Lower leg skin (tissue), 4 donors: Measurements from ENCODE around the gene PDLIM1. TPM values are rescaled to one million over a fixed set of nuclear protein-coding genes. Genes with fewer than 3 reads are reported as not detected.

Source experiments
- DNase-seq, 2 donors: peaks; one replicate each; pipeline ENCODE4 v3.0.0-alpha.2; 2019; ENCODE audit warnings: low spot score in 2 of 2
- H3K4me3 ChIP-seq: fragments of 200-600 bp; sonication (generic); 2 replicates; pipeline ENCODE4 v1.5.1; 2017; ENCODE audit warnings: mild to moderate bottlenecking, low read depth; ENCODE audit not compliant: poor library complexity, severe bottlenecking
- CTCF ChIP-seq, 3 donors: fragments of 450-650 bp; IDR thresholded peaks; one replicate each; pipeline ENCODE4 v1.5.1; 2016; ENCODE audit warnings: antibody characterized with exemption in 3 of 3, mild to moderate bottlenecking in 3 of 3, moderate library complexity in 2 of 3
- POLR2A ChIP-seq, 2 donors: fragments of 450-650 bp; IDR thresholded peaks; one replicate each; pipeline ENCODE4 v1.6.1; 2016 to 2017; ENCODE audit warnings: antibody characterized with exemption in 2 of 2, mild to moderate bottlenecking in 1 of 2, moderate library complexity in 1 of 2
- WGBS, 2 donors: methylation state at CpG; one replicate each; pipeline ENCODE4 v1.1.5; 2018; 5-methylcytosine and 5-hydroxymethylcytosine counted together
- intact Hi-C: fragments of 100-400 bp; cut with DNase I; formaldehyde crosslinking; loops from one replicate; pipeline ENCODE4 v1.15.0; 2023; ENCODE audit warnings: low total_unique reads
- total RNA-seq, 4 donors: library from RNA; depleted of rRNA; stranded (reverse); fragments of >200 nt; gene quantifications; one replicate each; pipeline ENCODE4 v1.1.0, GENCODE V29; 2016

PDLIM1 gene
- total RNA-seq, 4 donors from 2014 or later: 46.3 to 85.0 (median 61.4) TPM

- H3K4me3 ChIP-seq: no peak overlapping the region
- intact Hi-C loops: no loop called here
- no peak for DNase-seq
- TF ChIP-seq CTCF (IDR thresholded peaks at IDR 0.05) (no peak), POLR2A (IDR thresholded peaks at IDR 0.05) (no peak)
- WGBS, 2 donors: 77 to 81% methylated on average over 2 of the region's 2 CpGs
Measured at GRCh38 chr10:95253007-95253406, 37.8 kb downstream of the PDLIM1 start.

GRCh38 chr10:95250856-95251255 lies 39.9 kb downstream of the PDLIM1 start:
- intact Hi-C loops: no loop called here
- DNase-seq: no peak
- WGBS, 2 donors: 82 to 85% methylated on average over 4 of the region's 4 CpGs
- H3K4me3 ChIP-seq: no peak overlapping the region
- TF ChIP-seq CTCF (IDR thresholded peaks at IDR 0.05) (no peak), POLR2A (IDR thresholded peaks at IDR 0.05) (no peak)

GRCh38 chr10:95249467-95249866 lies 41.3 kb downstream of the PDLIM1 start:
- H3K4me3 ChIP-seq: no peak overlapping the region
- WGBS, 2 donors: 81 to 85% methylated on average over 3 of the region's 3 CpGs
- TF ChIP-seq POLR2A (IDR thresholded peaks at IDR 0.05): no peak
- no peak for TF ChIP-seq CTCF (IDR thresholded peaks at IDR 0.05)
- DNase-seq: no peak
- intact Hi-C loops: loop anchor here (2.0 kb wide), 1 partner anchor 113 kb away; no protein-coding TSS in a partner anchor

- WGBS, 2 donors: 58 to 61% methylated on average over 3 of the region's 3 CpGs
- intact Hi-C loops: loop anchor here (2.0 kb wide), 1 partner anchor 114 kb away; no protein-coding TSS in a partner anchor
- H3K4me3 ChIP-seq: no peak overlapping the region
- no peak for TF ChIP-seq POLR2A (IDR thresholded peaks at IDR 0.05)
- TF ChIP-seq CTCF (IDR thresholded peaks at IDR 0.05): no peak
- no peak for DNase-seq
Measured at GRCh38 chr10:95248989-95249388, 41.8 kb downstream of the PDLIM1 start.

- H3K4me3 ChIP-seq: no peak overlapping the region
- 82 to 83% methylated on average over 7 of the region's 7 CpGs for WGBS, 2 donors
- intact Hi-C loops: loop anchor here (2.0 kb wide), 1 partner anchor 115 kb away; no protein-coding TSS in a partner anchor
- peak in 1 of 2 donors; percentile 17 for DNase-seq
- TF ChIP-seq CTCF (IDR thresholded peaks at IDR 0.05) (no peak), POLR2A (IDR thresholded peaks at IDR 0.05) (no peak)
Measured at GRCh38 chr10:95247881-95248583, 42.8 kb downstream of the PDLIM1 start.
